ENCODE results near the gene WWC1.

- no peak for TF ChIP-seq PRPF4 (IDR thresholded peaks at IDR 0.05; ENCODE audit: insufficient read depth, low read depth, low read length, poor library complexity, severe bottlenecking)
- no peak for TF ChIP-seq SOX6 (IDR thresholded peaks at IDR 0.05)
- no peak for TF ChIP-seq HDGF (IDR thresholded peaks at IDR 0.05)
- no peak for TF ChIP-seq PPARD (CRISPR knock-in tag; IDR thresholded peaks at IDR 0.05)
- TF ChIP-seq JUNB (CRISPR knock-in tag; conservative IDR thresholded peaks at IDR 0.05): no peak
- TF ChIP-seq REST (IDR thresholded peaks at IDR 0.05; ENCODE audit: borderline replicate concordance): no peak
- TF ChIP-seq REST (CRISPR knock-in tag; IDR thresholded peaks at IDR 0.05; ENCODE audit: low read depth): no peak
- TF ChIP-seq BMI1 (IDR thresholded peaks at IDR 0.05; ENCODE audit: low read length): no peak
- TF ChIP-seq ARID3A (IDR thresholded peaks at IDR 0.05; ENCODE audit: borderline replicate concordance, low read depth, low read length): no peak
- no peak for TF ChIP-seq RAD21 (CRISPR knock-in tag; conservative IDR thresholded peaks at IDR 0.05 in 1 of 2, IDR thresholded peaks at IDR 0.05 in 1 of 2)
- no peak for TF ChIP-seq SETDB1 (IDR thresholded peaks at IDR 0.05; ENCODE audit: low read length)
- TF ChIP-seq POLR2A (conservative IDR thresholded peaks at IDR 0.05): no peak
- TF ChIP-seq PHF21A (IDR thresholded peaks at IDR 0.05; ENCODE audit: borderline replicate concordance, low read depth): no peak
- no peak for TF ChIP-seq GATA2 (CRISPR knock-in tag; IDR thresholded peaks at IDR 0.05)
Measured at GRCh38 chr5:168457542-168457941, 166.1 kb downstream of the WWC1 start.

All from K562 (cell line).